ENCODE results near the gene RBM10.
A peak's percentile ranks its signal among the peaks of the same experiment; 100 is the strongest.

The RBM10 gene

DNA sequence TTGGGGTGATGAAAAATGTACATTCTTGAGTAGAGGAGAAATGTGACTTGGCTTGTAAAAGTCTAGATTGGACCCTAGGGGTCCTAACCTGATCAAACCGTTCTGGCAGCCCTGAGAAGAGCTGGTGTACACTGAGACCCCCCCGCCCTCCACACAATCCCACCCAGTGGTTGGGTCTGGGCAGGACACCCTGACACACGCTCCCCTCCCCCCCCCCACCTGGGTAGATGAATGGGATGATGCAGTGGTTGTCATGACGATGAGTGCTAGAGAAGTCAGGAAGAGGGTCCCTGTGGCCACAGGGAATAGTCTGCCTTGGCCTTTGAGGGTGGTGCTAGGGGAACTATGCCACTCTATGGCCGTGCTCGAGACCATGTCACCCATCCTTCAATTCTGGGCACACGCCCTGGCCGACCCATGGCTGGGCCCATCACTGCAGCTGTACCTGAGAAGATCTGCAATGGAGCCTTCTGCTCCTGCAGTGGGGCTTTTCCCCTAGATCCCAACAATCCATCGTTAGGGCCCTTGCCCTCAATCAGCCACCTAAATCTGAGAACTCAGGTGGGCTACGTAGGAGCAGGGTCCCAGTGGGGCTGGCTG is 77.8 kb downstream of the RBM10 start:
- DNase-seq: no peak

DNA sequence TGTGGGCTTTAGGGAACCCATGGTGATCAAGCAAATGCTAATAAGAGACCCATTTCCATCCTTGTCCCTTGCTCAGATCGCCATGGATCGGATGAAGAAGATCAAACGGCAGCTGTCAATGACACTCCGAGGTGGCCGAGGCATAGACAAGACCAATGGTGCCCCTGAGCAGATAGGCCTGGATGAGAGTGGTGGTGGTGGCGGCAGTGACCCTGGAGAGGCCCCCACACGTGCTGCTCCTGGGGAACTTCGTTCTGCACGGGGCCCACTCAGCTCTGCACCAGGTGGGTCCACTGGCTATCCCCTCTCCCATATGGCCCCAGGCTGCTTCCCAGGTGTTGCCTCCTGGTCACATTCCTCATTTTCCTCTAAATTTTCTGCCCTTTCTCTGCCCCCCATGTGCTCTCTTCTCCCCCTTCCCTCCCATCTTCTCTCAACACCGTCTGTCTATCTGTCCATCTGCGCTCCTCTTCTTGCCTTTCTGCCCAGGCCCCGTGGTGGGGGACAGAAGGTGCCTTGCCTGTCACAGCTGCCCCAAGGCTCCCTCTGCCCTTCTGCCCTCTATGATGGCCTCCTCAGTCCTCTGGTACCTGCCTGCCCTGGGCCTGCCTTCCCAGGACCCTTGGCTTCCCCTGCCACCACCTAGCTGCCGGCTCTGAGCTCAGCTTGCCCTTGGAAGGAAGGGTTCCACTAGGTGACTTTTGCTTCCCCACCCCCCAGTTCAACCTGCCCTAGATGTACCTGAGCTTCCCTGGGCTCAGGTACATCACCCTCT is 78.6 kb downstream of the RBM10 start:
- DNase-seq: no peak

DNA sequence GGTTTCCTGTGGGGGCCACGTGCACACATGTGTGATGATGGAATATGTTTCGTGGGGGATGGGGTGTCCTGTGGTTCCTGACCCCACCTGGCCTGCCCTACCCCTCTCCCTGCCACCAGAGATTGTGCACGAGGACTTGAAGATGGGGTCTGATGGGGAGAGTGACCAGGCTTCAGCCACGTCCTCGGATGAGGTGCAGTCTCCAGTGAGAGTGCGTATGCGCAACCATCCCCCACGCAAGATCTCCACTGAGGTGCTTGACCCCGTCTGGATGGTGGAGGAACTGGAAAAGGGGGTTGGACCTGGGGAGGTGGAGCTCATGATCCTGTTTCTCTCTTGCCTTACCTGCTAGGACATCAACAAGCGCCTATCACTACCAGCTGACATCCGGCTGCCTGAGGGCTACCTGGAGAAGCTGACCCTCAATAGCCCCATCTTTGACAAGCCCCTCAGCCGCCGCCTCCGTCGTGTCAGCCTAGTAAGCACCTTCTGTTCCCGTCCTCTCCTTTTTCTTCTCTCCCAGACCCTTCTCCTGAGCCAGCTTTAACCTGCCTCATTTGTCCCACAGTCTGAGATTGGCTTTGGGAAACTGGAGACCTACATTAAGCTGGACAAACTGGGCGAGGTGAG is 79.4 kb downstream of the RBM10 start:
- DNase-seq: no peak

DNA sequence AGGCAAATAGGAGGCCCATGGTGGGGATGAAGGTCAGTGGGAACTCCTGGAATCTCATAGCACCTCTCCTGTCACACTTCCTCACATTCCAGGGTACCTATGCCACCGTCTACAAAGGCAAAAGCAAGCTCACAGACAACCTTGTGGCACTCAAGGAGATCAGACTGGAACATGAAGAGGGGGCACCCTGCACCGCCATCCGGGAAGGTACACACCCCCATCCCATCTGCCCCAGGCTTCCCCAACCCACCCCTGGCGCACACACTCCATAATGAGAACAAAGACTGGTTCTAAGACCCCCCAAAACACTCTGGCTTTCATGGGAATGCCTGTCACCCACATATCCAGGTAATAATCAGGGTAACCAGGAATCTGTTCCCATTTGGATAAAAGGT is 79.9 kb downstream of the RBM10 start:
- DNase-seq: no peak

DNA sequence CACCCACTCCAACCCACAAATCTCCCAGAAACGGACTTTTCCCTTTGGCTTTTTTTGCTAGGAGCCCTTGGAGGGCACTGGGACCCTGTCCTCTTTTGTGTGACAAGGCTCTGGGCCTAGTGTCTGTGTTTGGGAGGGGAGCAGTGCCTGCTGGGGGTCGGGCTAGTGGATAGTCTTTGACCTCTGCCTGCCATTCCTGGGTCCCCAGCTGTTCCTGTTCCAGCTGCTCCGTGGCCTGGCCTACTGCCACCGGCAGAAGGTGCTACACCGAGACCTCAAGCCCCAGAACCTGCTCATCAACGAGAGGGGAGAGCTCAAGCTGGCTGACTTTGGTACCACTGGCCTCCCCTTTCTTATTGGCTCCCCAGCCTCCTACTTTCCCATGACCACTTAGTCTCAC is 81.0 kb downstream of the RBM10 start:
- no peak for DNase-seq

DNA sequence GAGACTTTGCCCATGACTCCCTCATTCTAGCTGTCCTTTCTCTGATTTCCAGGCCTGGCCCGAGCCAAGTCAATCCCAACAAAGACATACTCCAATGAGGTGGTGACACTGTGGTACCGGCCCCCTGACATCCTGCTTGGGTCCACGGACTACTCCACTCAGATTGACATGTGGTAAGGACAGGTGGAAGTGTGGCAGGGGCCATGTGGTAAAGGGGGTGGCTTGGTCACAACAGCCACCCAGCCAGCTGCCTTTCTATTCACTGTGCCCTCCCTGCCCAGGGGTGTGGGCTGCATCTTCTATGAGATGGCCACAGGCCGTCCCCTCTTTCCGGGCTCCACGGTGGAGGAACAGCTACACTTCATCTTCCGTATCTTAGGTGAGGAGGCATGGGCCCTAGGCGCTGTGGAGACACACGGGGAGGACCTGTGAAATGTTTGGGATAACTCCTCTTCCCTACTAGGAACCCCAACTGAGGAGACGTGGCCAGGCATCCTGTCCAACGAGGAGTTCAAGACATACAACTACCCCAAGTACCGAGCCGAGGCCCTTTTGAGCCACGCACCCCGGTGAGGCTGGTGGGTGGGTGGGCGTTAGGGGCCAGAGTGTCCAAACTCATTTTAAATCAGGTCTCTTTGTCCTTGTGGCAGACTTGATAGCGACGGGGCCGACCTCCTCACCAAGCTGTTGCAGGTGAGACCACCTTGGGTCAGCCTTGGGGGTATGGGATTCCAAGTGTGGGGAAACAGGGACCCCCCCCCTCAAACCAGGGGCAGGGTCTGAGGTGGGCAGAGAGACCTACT is 81.7 kb downstream of the RBM10 start:
- DNase-seq: no peak

DNA sequence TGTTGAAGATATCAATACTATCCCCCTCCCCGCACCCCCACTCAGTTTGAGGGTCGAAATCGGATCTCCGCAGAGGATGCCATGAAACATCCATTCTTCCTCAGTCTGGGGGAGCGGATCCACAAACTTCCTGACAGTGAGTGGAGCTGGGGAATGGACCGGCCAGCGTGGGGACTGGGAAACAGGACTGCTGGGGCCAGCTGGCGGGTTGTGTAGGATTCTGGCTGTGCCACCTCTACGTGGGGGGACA is 82.2 kb downstream of the RBM10 start:
- DNase-seq: no peak

DNA sequence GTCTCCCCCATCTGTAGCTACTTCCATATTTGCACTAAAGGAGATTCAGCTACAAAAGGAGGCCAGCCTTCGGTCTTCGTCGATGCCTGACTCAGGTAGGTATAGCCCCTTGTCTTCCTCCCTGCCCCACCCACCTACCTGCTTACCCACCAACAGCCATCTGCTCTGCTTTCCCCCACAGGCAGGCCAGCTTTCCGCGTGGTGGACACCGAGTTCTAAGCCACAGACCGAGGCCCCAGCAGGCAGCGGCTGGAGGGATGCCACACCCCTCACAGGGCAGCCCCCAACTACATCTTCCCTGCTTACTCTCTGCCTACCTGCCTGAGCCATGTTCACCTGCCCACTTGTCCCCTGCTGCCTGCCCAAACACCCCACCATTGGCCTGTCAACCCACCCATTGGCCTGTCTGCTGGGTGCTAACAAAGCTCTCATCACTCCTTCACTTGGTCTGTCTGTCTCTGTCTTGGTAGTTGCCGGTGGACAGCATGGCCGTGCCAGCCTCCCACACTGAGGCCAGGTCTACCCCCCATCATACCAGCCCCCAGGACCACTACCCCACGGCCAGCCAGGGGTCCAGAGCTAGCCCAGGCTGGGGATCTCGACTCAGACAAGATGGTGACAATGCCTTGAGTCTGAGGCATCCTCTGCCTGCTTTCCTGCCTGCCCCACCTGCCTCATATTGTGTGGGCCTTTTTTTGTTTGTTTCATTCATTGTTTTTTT is 83.7 kb downstream of the RBM10 start:
- DNase-seq: no peak

DNA sequence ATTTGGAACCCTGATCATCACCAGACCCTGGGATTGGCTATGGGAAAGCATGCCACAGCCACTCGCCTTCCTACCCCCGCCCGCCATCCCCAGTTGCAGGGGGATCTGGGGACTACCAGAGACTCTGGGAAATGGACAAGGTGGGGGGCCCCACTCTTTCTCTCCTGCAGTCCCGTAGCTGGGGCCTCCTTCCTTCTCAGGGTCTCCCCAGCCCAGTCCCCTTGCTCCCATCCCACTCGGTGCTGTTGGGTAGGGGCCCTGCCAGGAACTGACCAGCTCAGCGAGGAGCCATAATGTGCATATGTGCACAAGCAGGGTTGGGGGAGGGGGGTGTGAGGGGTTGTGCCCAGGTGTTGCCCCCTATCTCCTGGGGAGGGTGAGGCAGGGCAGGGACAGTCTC is 84.4 kb downstream of the RBM10 start:
- DNase-seq: no peak

DNA sequence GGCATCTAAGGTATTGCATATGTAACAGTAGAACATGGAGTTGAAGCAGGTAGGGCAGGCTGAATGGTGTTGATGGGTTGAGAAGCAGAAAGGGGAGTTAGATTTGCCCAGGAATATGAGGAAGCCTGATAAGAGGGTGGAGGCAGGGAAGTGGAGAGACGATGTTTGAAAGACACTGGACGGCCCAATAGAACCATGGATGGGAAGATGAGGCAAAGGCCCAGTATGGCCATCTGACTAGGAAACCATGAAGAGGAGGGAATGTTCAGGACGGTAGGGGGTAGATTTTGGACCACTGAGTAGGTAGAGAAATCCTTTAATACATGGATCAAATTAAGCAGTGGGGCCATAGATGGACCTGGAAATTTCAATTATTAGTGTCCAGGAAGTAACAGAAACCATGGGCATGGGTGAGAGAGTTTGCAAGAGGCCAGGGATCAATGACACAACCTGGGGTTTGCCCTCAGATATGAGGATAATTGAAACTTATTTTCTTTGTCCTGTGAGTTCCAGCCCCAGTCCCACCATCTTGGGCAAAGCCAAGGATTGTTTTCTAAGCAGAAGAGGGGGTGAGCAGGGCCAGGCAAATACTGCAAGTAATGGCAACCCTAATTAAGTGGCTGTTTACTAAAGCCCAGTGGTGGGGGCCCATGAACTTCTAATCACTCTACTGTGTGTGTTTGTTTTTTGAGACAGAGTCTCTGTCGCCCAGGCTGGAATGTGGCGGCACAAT is 85.3 kb downstream of the RBM10 start:
- no peak for DNase-seq

DNA sequence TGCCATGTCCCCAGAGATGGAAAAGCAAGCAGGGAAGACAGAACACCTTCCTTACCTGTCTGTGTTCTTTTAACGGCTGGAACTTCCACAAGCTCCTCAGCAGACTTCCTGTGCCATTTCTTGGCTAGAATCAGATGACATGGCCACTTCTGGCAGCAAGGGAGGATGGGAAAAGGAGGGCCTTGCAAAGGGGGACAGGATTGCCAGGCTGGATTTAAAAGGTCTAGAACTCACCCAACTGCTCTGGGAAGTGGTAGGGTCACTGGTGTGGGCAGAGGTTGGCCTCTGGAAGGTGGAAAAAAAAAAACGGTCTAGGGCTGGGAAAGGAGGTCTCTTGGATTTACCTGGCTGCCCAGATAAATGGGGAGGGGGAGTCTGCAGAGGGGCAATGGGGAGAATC is 86.1 kb downstream of the RBM10 start:
- DNase-seq: no peak

DNA sequence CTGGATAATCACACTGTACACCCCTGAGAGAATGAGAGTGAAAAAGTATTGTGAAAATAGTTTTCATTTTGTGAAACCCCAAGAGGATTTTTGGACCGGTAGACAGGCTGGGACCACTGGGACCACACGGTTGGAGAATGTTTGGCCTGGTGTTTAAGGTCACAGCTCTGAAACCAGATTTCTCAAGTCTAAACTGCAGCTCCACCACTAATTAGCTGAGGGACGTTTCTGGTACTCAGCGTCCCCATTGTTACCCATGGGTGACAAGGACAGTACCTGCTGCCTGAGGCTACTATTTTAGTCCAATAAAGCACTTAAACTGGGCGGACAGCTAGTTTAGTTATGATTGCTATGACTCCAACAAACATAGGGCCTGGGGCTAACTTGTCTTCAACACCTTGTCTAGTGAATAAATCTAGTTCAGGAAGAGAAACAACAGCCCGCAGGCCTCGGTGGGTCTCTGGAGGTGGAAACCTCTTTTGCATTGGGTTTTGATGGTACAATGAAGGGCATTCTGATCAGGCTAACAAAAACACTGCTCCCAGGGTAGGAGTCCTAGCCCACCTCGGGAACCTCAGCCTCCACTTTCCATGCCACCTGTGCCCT is 87.3 kb downstream of the RBM10 start:
- no peak for DNase-seq

DNA sequence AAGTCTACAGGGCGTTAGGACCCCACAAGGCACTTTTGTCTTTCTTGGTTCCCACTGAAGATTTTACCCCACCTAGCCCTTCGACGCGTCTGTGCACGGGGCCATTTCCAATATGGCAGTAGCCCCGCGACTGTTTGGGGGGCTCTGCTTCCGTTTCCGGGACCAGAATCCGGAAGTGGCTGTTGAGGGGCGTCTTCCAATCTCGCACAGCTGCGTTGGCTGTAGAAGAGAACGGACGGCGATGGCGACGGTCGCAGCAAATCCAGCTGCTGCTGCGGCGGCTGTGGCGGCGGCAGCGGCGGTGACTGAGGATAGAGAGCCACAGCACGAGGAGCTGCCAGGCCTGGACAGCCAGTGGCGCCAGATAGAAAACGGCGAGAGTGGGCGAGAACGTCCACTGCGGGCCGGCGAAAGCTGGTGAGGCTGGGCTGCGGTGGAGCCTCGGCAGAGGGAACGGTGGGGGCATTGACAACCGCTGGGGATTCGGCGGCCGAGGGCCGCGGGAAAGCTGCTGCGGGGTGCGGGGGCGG is 87.8 kb downstream of the RBM10 start, which contains the start of gene USP11:
Gene USP11 (plus strand): TSS at position 207 of the 530 bp plus-strand sequence. CDS start 35 bp downstream, at position 242.
- peak in 2 of 4 experiments; percentile 23 to 27 for DNase-seq

DNA sequence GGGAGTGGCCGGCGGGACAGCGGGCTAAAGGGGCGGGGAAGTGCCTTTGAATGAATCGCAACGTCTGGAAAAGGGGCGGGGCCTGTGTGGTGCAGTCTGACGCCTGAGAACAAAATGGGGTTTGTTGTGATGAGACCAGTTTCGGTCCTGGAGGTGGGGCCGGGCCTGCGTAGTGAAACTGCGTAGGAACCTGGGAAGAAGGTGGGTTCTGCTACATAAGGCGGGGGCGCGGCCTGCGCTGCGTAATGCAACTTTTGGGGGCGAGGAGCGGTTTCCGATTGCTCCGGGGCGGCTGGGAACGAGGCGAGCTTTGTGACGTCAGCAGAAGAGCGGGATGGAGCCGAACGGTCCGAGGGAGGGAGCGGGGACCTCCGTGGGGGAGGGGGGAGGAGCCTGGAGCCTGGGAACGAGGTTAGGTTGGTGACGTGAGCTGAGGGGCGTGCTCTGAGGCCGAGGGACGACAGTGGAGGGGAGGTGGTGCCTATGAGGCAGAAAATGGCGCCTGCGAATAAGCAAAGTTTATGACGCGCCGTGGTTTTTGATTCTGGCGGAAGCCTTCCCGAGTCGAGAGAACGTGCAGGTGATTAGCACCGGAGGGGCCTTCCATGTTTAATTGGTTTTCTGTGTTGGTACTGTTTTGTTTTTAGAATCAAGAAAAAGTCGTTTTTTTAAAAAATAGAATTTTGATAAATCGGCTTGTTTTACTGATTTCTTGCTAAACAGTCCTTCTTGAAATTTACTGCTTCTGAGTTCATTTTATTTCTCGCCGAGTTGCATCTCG is 88.5 kb downstream of the RBM10 start:
- peak; percentile 65 to 85 (median 78) for DNase-seq

DNA sequence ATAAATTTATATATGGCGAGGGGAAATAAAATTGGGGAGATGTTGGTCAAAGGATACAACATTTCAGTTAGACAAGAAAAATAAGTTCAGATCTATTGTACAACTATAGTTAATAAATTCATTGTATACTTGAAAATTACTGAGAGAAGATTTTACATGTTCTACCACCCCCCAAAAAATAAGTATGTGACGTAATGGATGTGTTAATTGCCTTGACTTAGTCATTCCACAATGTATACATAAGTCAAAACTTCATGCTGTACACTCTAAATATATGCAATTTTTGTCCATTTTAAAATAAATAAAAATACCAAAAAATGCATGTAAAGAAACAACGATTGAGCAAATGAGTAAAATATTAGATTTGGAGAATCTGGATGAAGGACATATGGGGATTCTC is 89.6 kb downstream of the RBM10 start:
- no peak for DNase-seq

DNA sequence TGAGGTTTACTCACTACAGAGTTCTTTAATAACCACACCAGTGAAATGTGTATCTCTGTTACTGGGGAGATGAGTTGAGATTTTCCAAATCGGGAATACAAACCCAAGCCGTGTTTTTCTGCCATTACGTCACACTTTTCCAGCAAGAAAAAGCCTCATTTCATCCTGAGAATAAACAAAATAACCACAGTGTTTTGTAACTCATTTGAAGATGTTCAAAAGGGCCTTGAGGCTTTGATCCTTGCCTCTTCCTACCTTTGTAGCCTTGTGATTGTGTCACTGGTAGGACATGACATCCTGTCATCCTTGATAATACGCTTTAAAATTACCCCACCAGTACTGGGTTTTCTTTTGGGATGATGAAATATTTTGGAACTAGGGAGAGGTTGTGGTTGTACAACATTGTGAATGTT is 90.7 kb downstream of the RBM10 start:
- DNase-seq: no peak
